ENCODE data around the gene CPHXL2. TPM values are rescaled to one million over a fixed set of nuclear protein-coding genes. Genes with fewer than 3 reads are reported as not detected.

Gene CPHXL2
- total and polyA plus RNA-seq, 8 donors = 0.17 to 0.52 (median 0.52) TPM; not detected in 5

- DNase-seq = no peak
- Histone ChIP-seq H3K4me3 (no peak overlapping the region), H3K27me3 (no peaks in the 10 kb centered on the region), H3K9me3 (no peaks in the 10 kb centered on the region), H3K27ac (no peak overlapping the region), H3K4me1 (no peaks in the 10 kb centered on the region), H3K36me3 (peaks cover 0 to 53% of the 10 kb centered on the region in 2 donors)
- TF ChIP-seq CTCF (IDR thresholded peaks at IDR 0.05) = no peak
- ATAC-seq = no peak
- intact Hi-C loops (cut with DNase I) = no loop called here
These were observed 16.5 kb downstream of the CPHXL2 start for GRCh38 chr16:75660321-75660720.

GRCh38 chr16:75658175-75658574 is 18.6 kb downstream of the CPHXL2 start:
- Histone ChIP-seq H3K27me3 (no peaks in the 10 kb centered on the region), H3K4me3 (no peak overlapping the region), H3K4me1 (peaks cover 0 to 3% of the 10 kb centered on the region in 2 donors), H3K36me3 (peaks cover 0 to 68% of the 10 kb centered on the region in 2 donors), H3K9me3 (no peaks in the 10 kb centered on the region), H3K27ac (no peak overlapping the region)
- intact Hi-C loops (cut with DNase I) = no loop called here
- DNase-seq (no peak), ATAC-seq (no peak)
- TF ChIP-seq CTCF (IDR thresholded peaks at IDR 0.05) = no peak

- no peaks in the 10 kb centered on the region for H3K9me3 ChIP-seq
- H3K27ac ChIP-seq = no peak overlapping the region
- H3K36me3 ChIP-seq = peaks cover 0 to 51% of the 10 kb centered on the region in 2 donors
- intact Hi-C loops (cut with DNase I) = no loop called here
- ATAC-seq (no peak), DNase-seq (no peak)
- no peak overlapping the region for H3K4me3 ChIP-seq
- TF ChIP-seq CTCF (IDR thresholded peaks at IDR 0.05) = no peak
- no peaks in the 10 kb centered on the region for H3K27me3 ChIP-seq
- H3K4me1 ChIP-seq = peaks cover 23 to 41% of the 10 kb centered on the region in 2 donors
These were observed 22.9 kb downstream of the CPHXL2 start for GRCh38 chr16:75653922-75654321.

GRCh38 chr16:75648265-75649076 is 28.3 kb downstream of the CPHXL2 start:
- no peaks in the 10 kb centered on the region for H3K27me3 ChIP-seq
- H3K9me3 ChIP-seq = no peaks in the 10 kb centered on the region
- peaks cover 28 to 69% of the 10 kb centered on the region in 2 donors for H3K4me1 ChIP-seq
- no peak for TF ChIP-seq CTCF (IDR thresholded peaks at IDR 0.05)
- intact Hi-C loops (cut with DNase I) = no loop called here
- peak overlapping the region; percentile 95 to 96 for H3K4me3 ChIP-seq
- H3K27ac ChIP-seq = peak overlapping the region; percentile 94 to 98
- peaks cover 0 to 23% of the 10 kb centered on the region in 2 donors for H3K36me3 ChIP-seq
- DNase-seq (peak; percentile 85 to 92 (median 87)), ATAC-seq (peak; percentile 76)

- H3K4me3 ChIP-seq = peak within 1 kb of the TSS; percentile 95 to 96
- no peak for TF ChIP-seq CTCF (IDR thresholded peaks at IDR 0.05)
- intact Hi-C loops (cut with DNase I) = no loop called here
These were observed 29.1 kb downstream of the CPHXL2 start, which contains the start of the genes KARS1 and TERF2IP for GRCh38 chr16:75647492-75648264. KARS1 (minus strand) TSS chr16:75647665; CDS start chr16:75647639, 26 bp downstream. TERF2IP (plus strand) TSS chr16:75647773; CDS start chr16:75647883, 110 bp downstream.

More at GRCh38 chr16:75647492-75648264, 29.1 kb downstream of the CPHXL2 start, which contains the start of the genes KARS1 and TERF2IP:
- H3K4me1 ChIP-seq = peaks cover 28 to 61% of the 10 kb centered on the region in 2 donors
- no peaks in the 10 kb centered on the region for H3K27me3 ChIP-seq
- H3K36me3 ChIP-seq = peaks cover 0 to 31% of the 10 kb centered on the region in 2 donors
- DNase-seq = peak; percentile 94 to 98 (median 96)
- ATAC-seq = peak; percentile 98
- H3K27ac ChIP-seq = peak within 1 kb of the TSS; percentile 94 to 98
- no peaks in the 10 kb centered on the region for H3K9me3 ChIP-seq
